Measurements from ENCODE around the gene FAM163A.
"Not testable (repeated sequence)": the region's sequence is repeated elsewhere in the genome, so short reads cannot be mapped to it uniquely, and the experiment has no call there.

FAM163A gene

GRCh38 chr1:179831852-179832699 lies 89.0 kb downstream of the FAM163A start:
- H3K4me1 ChIP-seq (ENCODE audit: insufficient read depth, low read length, severe bottlenecking): peaks cover 7% of the 10 kb centered on the region
- no peaks in the 10 kb centered on the region for H3K9me2 ChIP-seq (ENCODE audit: low read depth, low read length)
- no peaks in the 10 kb centered on the region for H3K9me3 ChIP-seq (ENCODE audit: low read length)
- no peaks in the 10 kb centered on the region for H3K79me2 ChIP-seq (ENCODE audit: insufficient read depth, low read length)
- no peaks in the 10 kb centered on the region for H3K27me3 ChIP-seq (ENCODE audit: insufficient read depth, low read length)
- TF ChIP-seq EZH2 (IDR thresholded peaks at IDR 0.05; ENCODE audit: borderline replicate concordance, low read length): no peak
- no peak for TF ChIP-seq CTCF (IDR thresholded peaks at IDR 0.05; ENCODE audit: low read length)
- no peak overlapping the region for H3K4me3 ChIP-seq (ENCODE audit: low read depth, low read length, poor library complexity, severe bottlenecking)
- no peak overlapping the region for H2AFZ ChIP-seq (ENCODE audit: low read length)
- no peaks in the 10 kb centered on the region for H3K36me3 ChIP-seq (ENCODE audit: insufficient read depth, low read length)
- no peak overlapping the region for H3K27ac ChIP-seq (ENCODE audit: low read depth, low read length, poor library complexity, severe bottlenecking)
- H3K9ac ChIP-seq (ENCODE audit: low read length): no peak overlapping the region
- no peaks in the 10 kb centered on the region for H3F3A ChIP-seq (ENCODE audit: insufficient read depth, low read length)
- H4K20me1 ChIP-seq (ENCODE audit: insufficient read depth, low read length): no peaks in the 10 kb centered on the region
- no peak overlapping the region for H3K4me2 ChIP-seq (ENCODE audit: low read length)

GRCh38 chr1:179836686-179837445 lies 93.8 kb downstream of the FAM163A start:
- not testable (repeated sequence) for H3K27ac ChIP-seq (ENCODE audit: low read depth, low read length, poor library complexity, severe bottlenecking); H2AFZ ChIP-seq (ENCODE audit: low read length); H3F3A ChIP-seq (ENCODE audit: insufficient read depth, low read length); H3K9ac ChIP-seq (ENCODE audit: low read length); H3K4me2 ChIP-seq (ENCODE audit: low read length); H3K79me2 ChIP-seq (ENCODE audit: insufficient read depth, low read length); H4K20me1 ChIP-seq (ENCODE audit: insufficient read depth, low read length); H3K9me2 ChIP-seq (ENCODE audit: low read depth, low read length); H3K4me3 ChIP-seq (ENCODE audit: low read depth, low read length, poor library complexity, severe bottlenecking); H3K27me3 ChIP-seq (ENCODE audit: insufficient read depth, low read length); H3K4me1 ChIP-seq (ENCODE audit: insufficient read depth, low read length, severe bottlenecking); H3K36me3 ChIP-seq (ENCODE audit: insufficient read depth, low read length); H3K9me3 ChIP-seq (ENCODE audit: low read length)

- H3F3A ChIP-seq (ENCODE audit: insufficient read depth, low read length): no peaks in the 10 kb centered on the region
- H4K20me1 ChIP-seq (ENCODE audit: insufficient read depth, low read length): no peaks in the 10 kb centered on the region
- peaks cover 2% of the 10 kb centered on the region; the same call in 1 of the 2 replicates for H3K36me3 ChIP-seq (ENCODE audit: insufficient read depth, low read length)
- H3K9me3 ChIP-seq (ENCODE audit: low read length): no peaks in the 10 kb centered on the region
- no peak overlapping the region for H3K4me3 ChIP-seq (ENCODE audit: low read depth, low read length, poor library complexity, severe bottlenecking)
- no peak for TF ChIP-seq CTCF (IDR thresholded peaks at IDR 0.05; ENCODE audit: low read length)
- TF ChIP-seq EZH2 (IDR thresholded peaks at IDR 0.05; ENCODE audit: borderline replicate concordance, low read length): no peak
- no peak overlapping the region for H3K9ac ChIP-seq (ENCODE audit: low read length)
- no peaks in the 10 kb centered on the region for H3K4me1 ChIP-seq (ENCODE audit: insufficient read depth, low read length, severe bottlenecking)
- no peaks in the 10 kb centered on the region for H3K27me3 ChIP-seq (ENCODE audit: insufficient read depth, low read length)
- H3K4me2 ChIP-seq (ENCODE audit: low read length): no peak overlapping the region
- no peaks in the 10 kb centered on the region for H3K79me2 ChIP-seq (ENCODE audit: insufficient read depth, low read length)
- no peak overlapping the region for H2AFZ ChIP-seq (ENCODE audit: low read length)
- no peak overlapping the region for H3K27ac ChIP-seq (ENCODE audit: low read depth, low read length, poor library complexity, severe bottlenecking)
- H3K9me2 ChIP-seq (ENCODE audit: low read depth, low read length): no peaks in the 10 kb centered on the region
Measured at GRCh38 chr1:179840107-179840506, 97.0 kb downstream of the FAM163A start.
